Muscle of leg (tissue), 11 donors: ENCODE measurements around the gene IGF2. TPM values are rescaled to one million over a fixed set of nuclear protein-coding genes. Genes with fewer than 3 reads are reported as not detected.

Experiments
- DNase-seq: peaks from one replicate; pipeline ENCODE4 v3.0.0; 2013
- H3K27ac ChIP-seq: one replicate; pipeline ENCODE4 v1.5.1; 2013; ENCODE audit warnings: mild to moderate bottlenecking, low read length, control low read depth
- H3K27me3 ChIP-seq: one replicate; pipeline ENCODE4 v1.6.1; 2013; ENCODE audit warnings: low read length; ENCODE audit not compliant: control insufficient read depth, insufficient read depth
- H3K36me3 ChIP-seq: one replicate; pipeline ENCODE4 v1.6.1; 2013; ENCODE audit warnings: low read length; ENCODE audit not compliant: control insufficient read depth, insufficient read depth
- H3K4me1 ChIP-seq: one replicate; pipeline ENCODE4 v1.6.1; 2013; ENCODE audit warnings: low read length; ENCODE audit not compliant: control insufficient read depth, insufficient read depth
- H3K4me3 ChIP-seq: one replicate; pipeline ENCODE4 v1.5.1; 2013; ENCODE audit warnings: low read length, control low read depth
- H3K9me3 ChIP-seq: replicated peaks from 2 replicates; pipeline ENCODE4 v1.6.1; 2013; ENCODE audit warnings: low read depth, low read length; ENCODE audit not compliant: control insufficient read depth
- WGBS: methylation state at CpG from one replicate; pipeline ENCODE4 v1.1.5; 2013; ENCODE audit warnings: missing lambda C conversion rate; ENCODE audit not compliant: insufficient coverage; 5-methylcytosine and 5-hydroxymethylcytosine counted together
- polyA plus RNA-seq, 8 donors: library from polyadenylated mRNA; unstranded; fragments of 120-200 nt; gene quantifications; one replicate each; pipeline versions ENCODE4 v1.2.1 to v1.2.3, GENCODE V29; 2013; ENCODE audit warnings: inconsistent platforms in 1 of 8, low replicate concordance in 1 of 8; ENCODE audit not compliant: insufficient read length in 8 of 8, insufficient read depth in 1 of 8
- total RNA-seq: library from RNA; stranded (reverse); fragments of 120-200 nt; gene quantifications from one replicate; pipeline ENCODE4 v1.2.4, GENCODE V29; 2013

The IGF2 gene
- total and polyA plus RNA-seq, 9 donors: 1,262 to 5,136 (median 4,438) TPM

DNA sequence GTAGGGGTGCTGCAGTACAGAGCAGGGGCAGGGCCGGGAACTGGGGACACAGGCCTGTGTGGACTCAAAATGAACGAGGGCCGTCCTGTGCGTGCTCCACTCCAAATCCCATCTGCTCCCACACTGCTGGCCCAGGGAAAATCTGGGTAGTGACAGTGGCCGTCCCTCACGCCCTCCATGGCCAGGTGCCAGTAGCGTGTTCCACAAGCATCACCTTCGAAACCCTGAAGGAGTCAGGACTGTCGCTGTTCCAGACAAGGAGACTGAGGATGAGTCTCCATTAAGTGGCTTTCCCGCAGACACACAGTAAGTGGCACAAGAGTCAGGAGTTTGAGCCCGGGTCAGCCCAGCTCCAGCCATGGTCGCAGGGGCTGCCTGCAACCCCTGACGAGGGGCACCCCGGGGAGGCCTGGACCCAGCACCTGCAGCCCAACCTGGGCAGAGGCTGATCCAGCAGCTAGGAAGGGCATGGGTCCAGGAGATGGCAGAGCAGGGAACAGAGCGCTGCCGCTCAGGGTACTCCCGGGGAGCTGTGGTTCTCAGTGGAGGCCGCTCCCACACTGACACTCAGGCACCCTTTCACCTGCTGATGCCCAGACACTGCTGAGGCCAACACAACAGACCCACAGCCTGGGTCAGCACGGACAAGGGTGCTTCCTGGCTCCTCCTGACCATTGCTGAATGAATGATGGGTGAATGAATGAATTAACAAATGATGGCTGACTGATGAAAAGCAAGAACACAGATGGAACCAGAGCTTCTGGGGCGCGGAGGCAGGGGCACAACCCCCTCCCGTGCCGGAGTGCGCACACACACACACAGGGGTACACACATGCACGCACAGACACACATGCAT is 35.3 kb downstream of the IGF2 start:
- H3K9me3 ChIP-seq: no peaks in the 10 kb centered on the region
- no peak overlapping the region for H3K27ac ChIP-seq
- H3K4me1 ChIP-seq: peaks cover 43% of the 10 kb centered on the region
- no peaks in the 10 kb centered on the region for H3K36me3 ChIP-seq
- no peaks in the 10 kb centered on the region for H3K27me3 ChIP-seq
- H3K4me3 ChIP-seq: no peak overlapping the region
- 85% methylated on average over 15 of the region's 25 CpGs for WGBS
- no peak for DNase-seq

DNA sequence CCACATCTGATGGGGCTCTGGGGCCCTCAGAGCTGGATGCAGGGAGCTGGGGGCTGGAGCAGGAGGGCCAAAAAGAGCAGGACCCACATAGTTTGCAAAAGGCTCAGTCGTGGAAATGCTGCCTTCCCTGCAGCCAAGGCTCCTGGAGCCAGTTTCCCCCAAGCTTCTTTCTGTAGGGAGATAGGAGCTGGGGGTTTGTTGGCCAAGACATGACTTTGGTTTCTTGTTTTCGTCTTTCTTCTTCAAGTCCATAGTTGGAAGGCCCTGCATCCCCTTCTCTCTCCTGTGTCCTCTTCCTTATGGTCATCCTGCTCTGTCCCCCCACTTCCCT is 36.3 kb downstream of the IGF2 start:
- Histone ChIP-seq H3K27me3 (no peaks in the 10 kb centered on the region), H3K36me3 (no peaks in the 10 kb centered on the region), H3K4me1 (peaks cover 44% of the 10 kb centered on the region), H3K27ac (peak overlapping the region; percentile 49), H3K9me3 (no peaks in the 10 kb centered on the region), H3K4me3 (no peak overlapping the region)
- no CpG with 5 or more reads among the region's 2 CpGs for WGBS
- DNase-seq: no peak

DNA sequence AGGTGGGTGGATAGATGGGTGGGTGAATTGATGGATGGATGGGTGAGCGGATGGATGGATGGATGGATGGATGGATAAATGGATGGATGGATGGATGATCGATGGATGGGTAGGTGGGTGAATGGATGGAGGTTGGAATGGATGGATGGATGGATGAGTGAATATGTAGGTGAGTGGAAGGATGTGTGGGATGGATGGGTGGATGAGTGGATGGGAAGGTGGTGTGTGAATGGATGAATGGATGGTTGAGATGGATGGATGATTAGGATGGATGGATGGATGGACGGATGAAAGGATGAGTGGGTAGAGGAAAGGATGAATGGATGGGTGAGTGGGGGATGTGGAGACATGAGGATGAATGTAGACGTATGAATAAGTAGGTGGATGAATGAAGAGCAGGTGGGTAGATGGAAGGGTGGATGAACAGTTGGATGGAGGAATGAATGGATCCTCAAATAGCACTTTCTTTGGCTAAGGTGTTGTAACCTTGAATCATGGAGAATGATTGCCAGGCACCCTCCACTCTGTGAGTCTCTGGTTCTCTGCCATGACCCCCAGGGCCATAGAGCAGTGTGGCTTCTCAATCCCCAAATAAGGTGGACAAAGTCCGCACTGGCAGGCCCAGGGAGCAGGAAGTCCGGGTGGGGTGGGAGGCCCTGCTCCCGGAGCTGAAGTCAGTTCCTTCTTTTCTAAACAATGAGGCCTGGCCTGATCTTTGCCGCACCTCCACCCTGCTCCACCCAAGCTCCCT is 36.9 kb downstream of the IGF2 start:
- peak overlapping the region; percentile 67 for H3K27ac ChIP-seq
- peaks cover 50% of the 10 kb centered on the region for H3K4me1 ChIP-seq
- H3K4me3 ChIP-seq: no peak overlapping the region
- H3K27me3 ChIP-seq: no peaks in the 10 kb centered on the region
- no peaks in the 10 kb centered on the region for H3K36me3 ChIP-seq
- no peaks in the 10 kb centered on the region for H3K9me3 ChIP-seq
- DNase-seq: no peak
- 83% methylated on average over 7 of the region's 8 CpGs for whole genome bisulfite sequencing

DNA sequence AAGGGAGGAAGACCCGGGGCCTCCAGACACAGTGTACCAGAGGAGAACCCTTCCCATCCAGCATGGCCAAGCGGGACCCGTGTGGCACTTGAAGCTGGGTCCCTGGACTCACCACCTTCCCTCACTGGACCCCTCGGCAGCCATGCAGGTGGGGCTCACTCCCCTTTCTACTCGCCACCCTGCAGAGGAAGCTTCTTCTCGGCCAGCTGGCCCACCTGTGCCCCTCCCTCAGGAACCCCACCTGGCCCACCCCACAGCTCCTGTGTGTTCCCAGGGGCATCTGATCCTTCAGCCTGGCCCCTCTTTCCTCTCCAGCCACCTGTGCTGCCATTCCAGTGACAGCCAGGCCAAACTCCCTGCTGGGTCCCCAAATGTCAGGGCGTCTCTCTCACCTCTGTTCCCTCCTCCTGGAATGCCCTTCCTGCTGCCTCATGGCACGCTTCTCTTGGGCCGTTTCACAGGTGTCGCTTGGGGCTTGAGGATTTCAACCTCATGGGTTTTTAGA is 38.0 kb downstream of the IGF2 start:
- DNase-seq: no peak
- Histone ChIP-seq H3K27me3 (no peaks in the 10 kb centered on the region), H3K4me1 (peaks cover 56% of the 10 kb centered on the region), H3K4me3 (no peak overlapping the region), H3K36me3 (no peaks in the 10 kb centered on the region), H3K9me3 (no peaks in the 10 kb centered on the region), H3K27ac (no peak overlapping the region)
- 86% methylated on average over 7 of the region's 10 CpGs for WGBS

DNA sequence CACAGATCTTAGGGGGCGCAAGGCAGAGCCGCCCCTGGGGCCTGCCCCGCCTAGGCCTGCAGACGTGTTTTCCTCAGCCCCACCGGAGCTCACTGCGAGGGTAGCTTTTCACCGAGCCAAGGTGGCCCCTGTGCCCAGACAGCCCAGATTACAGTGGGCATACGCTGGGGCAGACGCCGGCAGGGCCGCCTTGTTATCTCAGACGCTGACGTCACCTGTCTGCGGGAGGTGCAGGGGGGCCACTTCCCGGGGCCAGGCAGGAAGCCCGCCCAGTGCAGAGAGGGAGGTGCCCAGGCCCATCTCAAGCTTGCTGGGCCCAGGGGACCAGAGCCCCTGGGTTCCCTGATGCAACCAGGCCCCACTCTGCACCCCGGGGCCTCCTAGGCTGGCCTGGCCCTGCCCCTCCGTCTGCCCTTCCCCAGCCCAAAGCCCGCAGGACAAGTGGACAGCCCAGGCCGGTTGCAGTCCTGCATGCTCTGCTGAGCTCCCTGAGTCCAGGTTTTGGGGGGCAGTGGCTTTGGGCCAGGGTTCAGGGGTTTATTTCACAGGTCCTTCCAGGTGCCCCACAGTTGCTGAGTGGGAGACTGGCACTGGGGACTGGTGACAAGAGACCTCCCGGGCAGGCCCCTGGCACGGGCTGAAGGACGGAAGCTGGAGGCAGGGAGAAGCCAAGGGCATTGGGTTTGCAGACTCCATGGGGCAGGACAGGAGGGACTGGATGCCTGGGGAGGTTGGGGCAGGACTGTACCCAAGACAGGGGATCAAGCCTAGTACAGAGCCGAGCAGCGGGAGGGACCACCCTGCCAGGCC is 38.6 kb downstream of the IGF2 start:
- H3K36me3 ChIP-seq: no peaks in the 10 kb centered on the region
- H3K4me1 ChIP-seq: peaks cover 53% of the 10 kb centered on the region
- H3K4me3 ChIP-seq: no peak overlapping the region
- 72% methylated on average over 24 of the region's 25 CpGs for WGBS
- no peaks in the 10 kb centered on the region for H3K9me3 ChIP-seq
- H3K27ac ChIP-seq: peak overlapping the region; percentile 44
- H3K27me3 ChIP-seq: no peaks in the 10 kb centered on the region
- DNase-seq: no peak

DNA sequence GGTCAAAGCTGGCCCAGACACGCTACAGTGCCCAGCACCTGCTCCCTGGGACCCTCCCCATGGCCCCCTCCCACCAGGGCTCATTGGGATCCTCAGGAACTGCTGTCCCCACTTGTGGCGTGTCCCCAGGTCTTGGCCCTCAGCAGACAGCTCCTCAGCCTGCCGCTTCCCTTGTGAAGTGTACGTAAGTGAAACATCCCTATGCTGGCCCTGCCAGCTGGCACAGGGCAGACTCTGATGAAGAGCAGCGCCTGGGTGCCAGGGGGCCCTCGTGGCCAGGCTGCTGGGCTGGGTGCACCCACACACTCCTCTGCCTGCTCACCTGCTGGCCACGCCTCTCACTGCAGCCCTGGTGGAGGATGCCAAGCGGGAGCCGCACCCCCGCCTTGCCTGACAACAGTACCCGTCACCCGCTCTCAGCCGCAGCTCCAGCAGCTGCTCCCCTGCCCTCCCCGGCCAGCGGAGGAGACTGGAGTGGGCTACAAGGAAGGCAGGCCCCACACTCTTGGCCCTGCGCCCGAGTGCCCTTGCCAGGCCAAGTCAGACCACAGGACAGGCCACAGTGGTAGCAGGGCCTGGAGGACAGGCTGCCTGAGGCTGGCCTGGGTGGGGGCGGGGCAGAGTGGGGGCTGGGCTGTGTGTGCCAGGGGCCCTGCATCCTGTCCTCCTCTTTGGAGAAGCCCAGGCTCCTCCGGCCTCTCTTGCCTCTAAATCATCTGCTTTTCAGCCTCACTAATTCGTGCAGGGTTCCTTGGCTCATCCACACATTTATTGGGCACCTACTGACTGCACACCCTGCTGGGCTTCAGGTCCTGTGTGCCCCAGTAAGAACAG is 39.5 kb downstream of the IGF2 start:
- no peak overlapping the region for H3K4me3 ChIP-seq
- peak overlapping the region; percentile 44 for H3K27ac ChIP-seq
- H3K36me3 ChIP-seq: no peaks in the 10 kb centered on the region
- H3K4me1 ChIP-seq: peaks cover 46% of the 10 kb centered on the region
- DNase-seq: peak; percentile 65
- H3K9me3 ChIP-seq: no peaks in the 10 kb centered on the region
- WGBS: 77% methylated on average over 19 of the region's 20 CpGs
- H3K27me3 ChIP-seq: no peaks in the 10 kb centered on the region

DNA sequence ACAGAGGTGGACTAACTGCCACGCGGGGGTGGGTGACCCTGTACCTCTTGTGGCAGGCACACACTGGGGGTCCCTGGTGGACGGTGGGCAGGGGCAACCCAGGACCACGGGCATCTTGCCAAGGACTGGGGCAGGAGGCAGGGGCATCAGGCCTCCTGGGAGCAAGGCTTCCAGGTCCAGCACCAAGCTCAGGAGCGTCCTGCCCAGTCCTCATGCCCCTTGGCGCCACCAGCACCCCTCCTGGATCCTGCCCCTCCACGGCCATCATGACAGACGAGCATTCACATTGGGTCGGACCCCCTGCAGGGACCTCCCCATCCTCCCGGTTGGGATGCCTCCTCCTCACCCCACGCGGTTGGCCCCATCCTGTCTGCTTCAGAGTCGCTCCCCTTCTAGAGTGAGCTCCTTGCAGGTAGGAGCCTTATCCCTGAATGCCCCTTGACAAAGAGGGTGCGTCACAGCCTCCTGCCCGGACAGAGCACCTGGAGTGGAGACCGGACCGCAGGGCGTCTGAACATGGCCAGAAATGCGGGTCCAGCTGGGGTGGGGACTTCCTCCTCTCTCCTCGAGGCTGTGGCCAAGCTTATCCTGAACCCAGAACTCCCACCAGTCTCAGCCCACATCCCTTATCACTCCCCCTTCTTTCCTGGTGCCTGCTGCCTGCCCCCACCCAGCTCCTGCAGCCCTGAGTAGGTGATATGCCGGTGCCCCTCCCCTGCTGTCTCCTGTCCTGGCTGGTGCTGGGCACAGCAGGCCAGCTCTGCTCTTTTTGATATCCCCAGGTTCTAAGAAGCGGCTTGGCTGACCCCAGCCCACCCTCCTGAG is 40.3 kb downstream of the IGF2 start:
- Histone ChIP-seq H3K27ac (peak overlapping the region; percentile 29), H3K4me3 (no peak overlapping the region), H3K27me3 (no peaks in the 10 kb centered on the region), H3K4me1 (peaks cover 48% of the 10 kb centered on the region), H3K9me3 (no peaks in the 10 kb centered on the region), H3K36me3 (no peaks in the 10 kb centered on the region)
- 81% methylated on average over 22 of the region's 22 CpGs for WGBS
- no peak for DNase-seq

GRCh38 chr11:2097998-2098690 is 41.0 kb downstream of the IGF2 start:
- peak overlapping the region; percentile 51 for H3K27ac ChIP-seq
- no peak for DNase-seq
- WGBS: 82% methylated on average over 12 of the region's 14 CpGs
- no peaks in the 10 kb centered on the region for H3K27me3 ChIP-seq
- H3K36me3 ChIP-seq: no peaks in the 10 kb centered on the region
- peaks cover 50% of the 10 kb centered on the region for H3K4me1 ChIP-seq
- peaks cover 5% of the 10 kb centered on the region for H3K9me3 ChIP-seq
- no peak overlapping the region for H3K4me3 ChIP-seq
